OCI-LY7 (cell line): ENCODE results near the gene TMEM80. TPM values are rescaled to one million over a fixed set of nuclear protein-coding genes. Genes with fewer than 3 reads are reported as not detected.

Experiments used
- BruUV-seq: library from RNA; stranded (reverse); fragments of 400-500 nt; replicated peaks from 2 replicates; lab custom pipeline; 2021; lab: Mats Ljungman, UMichigan
- CTCF ChIA-PET: fragments of 300-600 bp; sonication (Branson Sonifier 250); formaldehyde crosslinking; loops from one replicate; lab custom pipeline; 2022; ENCODE audit warnings: antibody characterized with exemption; ENCODE audit not compliant: unreplicated experiment; lab: Charles Lee
- POLR2A ChIA-PET: fragments of 300-600 bp; sonication (Branson Sonifier 250); formaldehyde crosslinking; loops from one replicate; lab custom pipeline; 2022; ENCODE audit warnings: antibody characterized with exemption; lab: Charles Lee
- DNase-seq: peaks from one replicate; pipeline ENCODE4 v3.0.0-alpha.2; 2015; ENCODE audit warnings: low spot score
- H2AFZ ChIP-seq: fragments of 200-600 bp; sonication (generic), shearing (Covaris generic); 2 replicates; pipeline ENCODE4 v1.6.1; 2014; ENCODE audit warnings: mild to moderate bottlenecking, antibody characterized with exemption, low read length, moderate library complexity
- H3K27ac ChIP-seq: fragments of 200-600 bp; sonication (generic); 2 replicates; pipeline ENCODE4 v1.5.1; 2014; ENCODE audit warnings: mixed run types, low read depth, mild to moderate bottlenecking, moderate library complexity, low read length, inconsistent platforms; ENCODE audit not compliant: poor library complexity, severe bottlenecking
- H3K36me3 ChIP-seq: fragments of 200-600 bp; sonication (generic); 2 replicates; pipeline ENCODE4 v1.6.1; 2014; ENCODE audit warnings: mild to moderate bottlenecking, antibody characterized with exemption, low read length, moderate library complexity, mixed read lengths; ENCODE audit not compliant: insufficient read depth
- H3K4me1 ChIP-seq: fragments of 200-600 bp; sonication (generic); 2 replicates; pipeline ENCODE4 v1.5.1; 2014; ENCODE audit warnings: mild to moderate bottlenecking, low read length; ENCODE audit not compliant: insufficient read depth, poor library complexity, severe bottlenecking
- H3K4me2 ChIP-seq: fragments of 200-600 bp; sonication (generic); 2 replicates; pipeline ENCODE4 v1.6.1; 2014; ENCODE audit warnings: mild to moderate bottlenecking, low read length
- H3K4me3 ChIP-seq: fragments of 200-600 bp; sonication (generic); 2 replicates; pipeline ENCODE4 v1.5.1; 2014; ENCODE audit warnings: mild to moderate bottlenecking, low read depth, low read length; ENCODE audit not compliant: poor library complexity, severe bottlenecking
- H3K79me2 ChIP-seq: fragments of 200-600 bp; sonication (generic); 2 replicates; pipeline ENCODE4 v1.6.1; 2016; ENCODE audit warnings: low read depth, mild to moderate bottlenecking, low read length, moderate library complexity, mixed read lengths; ENCODE audit not compliant: insufficient read depth
- H3K9me2 ChIP-seq: fragments of 200-600 bp; sonication (generic); 2 replicates; pipeline ENCODE4 v1.6.1; 2016; ENCODE audit warnings: mild to moderate bottlenecking, low read length, mixed read lengths; ENCODE audit not compliant: insufficient read depth
- H3K9me3 ChIP-seq: fragments of 200-600 bp; sonication (generic); 2 replicates; pipeline ENCODE4 v1.6.1; 2014; ENCODE audit warnings: mild to moderate bottlenecking, mixed run types, low read length, mixed read lengths
- H4K20me1 ChIP-seq: fragments of 200-600 bp; sonication (generic); 2 replicates; pipeline ENCODE4 v1.6.1; 2014; ENCODE audit warnings: mild to moderate bottlenecking, antibody characterized with exemption, low read length, moderate library complexity, mixed read lengths; ENCODE audit not compliant: insufficient read depth
- CTCF ChIP-seq: fragments of 200-600 bp; sonication (generic); conservative IDR thresholded peaks from 2 replicates; pipeline ENCODE4 v1.5.1; 2014; ENCODE audit warnings: mild to moderate bottlenecking, antibody characterized with exemption, low read length, moderate library complexity, mixed read lengths
- EZH2phosphoT487 ChIP-seq: fragments of 200-600 bp; sonication (generic); IDR thresholded peaks from 2 replicates; pipeline ENCODE4 v1.6.1; 2018; ENCODE audit warnings: low read depth, borderline replicate concordance, mild to moderate bottlenecking, mixed run types, antibody characterized with exemption, low read length, moderate library complexity, mixed read lengths
- intact Hi-C: fragments of 100-400 bp; cut with micrococcal nuclease; formaldehyde crosslinking; loops from one replicate; pipeline ENCODE4 v1.10.0; 2022; ENCODE audit not compliant: unreplicated experiment
- total RNA-seq, 2 experiments: library from RNA; depleted of rRNA in 1 of 2; stranded (reverse); fragments of >200 nt in 1 of 2; shearing (Covaris generic) in 1 of 2; gene quantifications; 2 replicates each; pipeline ENCODE4 v1.2.3, GENCODE V29; 2014 to 2022

Gene TMEM80
- total RNA-seq, 2 experiments from 2014 or later: 52.7 to 52.8 TPM

DNA sequence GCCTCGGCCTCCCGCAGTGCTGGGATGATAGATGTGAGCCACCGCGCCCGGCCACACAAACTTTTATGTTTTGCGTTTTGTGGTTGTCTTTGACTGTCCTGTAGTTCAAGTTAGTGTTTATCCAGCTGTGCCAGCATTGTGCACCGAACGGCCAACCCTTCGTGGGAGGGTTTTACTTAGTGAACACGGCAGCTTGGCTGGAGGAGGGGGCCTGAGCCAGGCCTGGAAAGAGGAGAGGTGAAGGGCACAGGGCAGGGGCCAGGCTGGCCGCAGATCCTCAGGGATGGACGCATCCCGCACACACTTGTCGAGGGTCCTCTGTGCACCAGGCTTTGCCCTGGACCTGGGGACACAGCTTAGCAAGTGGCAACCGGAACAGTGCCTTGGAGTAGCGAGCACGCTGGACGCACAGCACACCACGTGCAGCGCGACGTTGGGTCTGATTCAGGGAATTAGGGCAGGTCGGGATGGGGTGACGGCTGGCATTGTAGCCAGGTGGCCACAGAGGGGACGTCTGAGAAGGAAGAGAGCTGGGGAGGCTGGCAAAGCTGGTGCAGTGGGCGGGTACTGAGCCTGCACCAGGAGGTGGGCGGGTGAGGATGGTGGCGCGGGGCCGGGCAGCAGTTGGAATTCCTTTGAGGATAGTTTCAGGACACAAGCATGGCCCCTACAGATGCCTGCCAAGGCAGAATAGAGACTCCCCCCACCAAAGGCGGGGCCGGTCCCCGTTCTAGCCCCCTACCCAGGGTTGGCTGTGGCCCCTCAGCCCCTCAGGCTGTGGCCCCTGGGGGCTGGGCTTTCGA lies 23.8 kb downstream of the TMEM80 start:
- intact Hi-C loops: loop anchor here (5.0 kb wide), 1 partner anchor 162 kb away; no protein-coding TSS in a partner anchor
- H3K79me2 ChIP-seq: no peaks in the 10 kb centered on the region
- H2AFZ ChIP-seq: no peak overlapping the region
- peaks cover 25% of the 10 kb centered on the region for H3K4me1 ChIP-seq
- ChIA-PET POLR2A (no interaction called here), CTCF (no interaction called here)
- no peaks in the 10 kb centered on the region for H4K20me1 ChIP-seq
- H3K4me2 ChIP-seq: no peak overlapping the region
- H3K9me2 ChIP-seq: no peaks in the 10 kb centered on the region
- H3K4me3 ChIP-seq: no peak overlapping the region
- TF ChIP-seq EZH2phosphoT487: no peak
- no peak for TF ChIP-seq CTCF
- no peak for DNase-seq
- no peaks in the 10 kb centered on the region for H3K9me3 ChIP-seq
- no TSS peak for BruUV-seq
- H3K27ac ChIP-seq: no peak overlapping the region
- H3K36me3 ChIP-seq: no peaks in the 10 kb centered on the region

DNA sequence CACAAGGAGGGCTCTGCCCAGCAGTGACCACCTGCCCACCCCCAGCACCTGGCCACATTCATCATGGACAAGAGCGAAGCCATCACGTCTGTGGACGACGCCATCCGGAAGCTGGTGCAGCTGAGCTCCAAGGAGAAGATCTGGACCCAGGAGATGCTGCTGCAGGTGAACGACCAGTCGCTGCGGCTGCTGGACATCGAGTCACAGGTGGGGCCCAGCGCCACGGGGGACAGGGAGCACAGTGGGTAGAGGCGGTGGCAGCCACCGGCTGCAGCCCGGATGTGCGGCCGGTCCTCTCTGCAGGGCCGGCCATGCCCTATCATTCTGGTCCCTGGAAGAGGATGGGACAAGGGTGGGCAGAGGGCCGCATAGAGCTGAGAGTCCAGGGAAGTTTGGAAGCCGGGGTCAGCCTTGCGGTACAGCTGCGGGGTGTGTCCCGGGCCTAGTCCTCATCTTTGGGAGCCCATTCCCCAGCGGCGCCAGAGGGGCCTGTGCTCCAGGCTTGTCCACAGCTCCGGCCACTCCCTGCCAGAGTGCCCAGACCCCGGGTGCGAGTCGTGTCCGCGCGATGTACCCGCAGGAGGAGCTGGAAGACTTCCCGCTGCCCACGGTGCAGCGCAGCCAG lies 24.5 kb downstream of the TMEM80 start:
- Histone ChIP-seq H3K79me2 (no peaks in the 10 kb centered on the region), H3K27ac (no peak overlapping the region), H2AFZ (no peak overlapping the region), H3K4me3 (no peak overlapping the region), H4K20me1 (no peaks in the 10 kb centered on the region), H3K9me2 (no peaks in the 10 kb centered on the region), H3K4me2 (no peak overlapping the region), H3K4me1 (peaks cover 31% of the 10 kb centered on the region), H3K9me3 (no peaks in the 10 kb centered on the region), H3K36me3 (no peaks in the 10 kb centered on the region)
- ChIA-PET POLR2A (no interaction called here), CTCF (interaction anchor here (0.5 kb wide), 1 partner anchor 34 kb away, joined by 3 read pairs; no protein-coding TSS in a partner anchor)
- DNase-seq: no peak
- no TSS peak for BruUV-seq
- TF ChIP-seq EZH2phosphoT487 (no peak), CTCF (no peak)
- intact Hi-C loops: loop anchor here (5.0 kb wide), 1 partner anchor 163 kb away; no protein-coding TSS in a partner anchor
